A549 (cell line): Measurements from ENCODE around the gene TAPBPL.

Experiments used
- BHLHE40 ChIP-seq: IDR thresholded peaks from 2 replicates; pipeline ENCODE4 v1.6.1; 2012; ENCODE audit warnings: low read depth, low read length, inconsistent platforms
- CEBPB ChIP-seq, 2 experiments: fragments of >200 bp in 1 of 2; sonication (Bioruptor Twin) in 1 of 2; formaldehyde crosslinking in 1 of 2; IDR thresholded peaks; 2 replicates each; pipeline ENCODE4 v1.6.1; 2012 to 2016
- EP300 ChIP-seq, 2 experiments: fragments of >200 bp; sonication (Bioruptor Twin); formaldehyde crosslinking; IDR thresholded peaks; 2 replicates in 1 of 2; 3 replicates in 1 of 2; pipeline ENCODE4 v1.6.1; 2016 to 2017
- JUN ChIP-seq, 2 experiments: fragments of >200 bp; sonication (Bioruptor Twin); formaldehyde crosslinking; IDR thresholded peaks; 2 replicates in 1 of 2; 3 replicates in 1 of 2; pipeline ENCODE4 v1.6.1; 2016 to 2017
- SREBF2 ChIP-seq: fragments of 450-650 bp; IDR thresholded peaks from 2 replicates; pipeline ENCODE4 v1.6.1; 2014; ENCODE audit warnings: mild to moderate bottlenecking, moderate library complexity
- TF ChIP-seq, protein P1 (sequence below): fragments of >200 bp; sonication (Bioruptor Twin); formaldehyde crosslinking; IDR thresholded peaks from 3 replicates; pipeline ENCODE4 v1.5.1; 2016
- TF ChIP-seq, protein P2 (sequence below): IDR thresholded peaks from 2 replicates; pipeline ENCODE4 v1.6.1; 2012

DNA sequence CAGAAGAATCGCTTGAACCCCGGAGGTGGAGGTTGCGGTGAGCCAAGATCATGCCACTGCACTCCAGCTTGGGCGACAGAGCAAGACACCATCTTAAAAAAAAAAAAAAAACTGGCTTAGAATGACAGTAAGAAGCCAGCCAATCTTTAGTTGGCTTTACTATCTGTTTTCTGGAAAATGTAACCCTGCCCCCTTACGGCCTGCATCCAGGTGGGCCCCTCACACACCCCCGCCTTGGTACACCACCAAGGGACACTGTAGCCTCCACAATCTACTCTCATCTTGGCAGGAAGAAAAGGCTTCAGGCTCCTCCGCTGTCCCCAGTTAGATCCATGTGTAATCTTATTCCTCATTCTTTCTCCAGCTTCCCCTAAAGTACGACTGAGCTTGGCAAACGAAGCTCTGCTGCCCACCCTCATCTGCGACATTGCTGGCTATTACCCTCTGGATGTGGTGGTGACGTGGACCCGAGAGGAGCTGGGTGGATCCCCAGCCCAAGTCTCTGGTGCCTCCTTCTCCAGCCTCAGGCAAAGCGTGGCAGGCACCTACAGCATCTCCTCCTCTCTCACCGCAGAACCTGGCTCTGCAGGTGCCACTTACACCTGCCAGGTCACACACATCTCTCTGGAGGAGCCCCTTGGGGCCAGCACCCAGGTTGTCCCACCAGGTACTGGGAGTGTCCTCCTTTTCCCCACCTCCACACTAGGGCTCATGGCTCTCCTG, 6.6 kb downstream of the TAPBPL start:
- TF ChIP-seq SREBF2 (no peak), EP300 (IDR thresholded peaks at IDR 0.05) (no peak), JUN (IDR thresholded peaks at IDR 0.05) (no peak), CEBPB (IDR thresholded peaks at IDR 0.05) (no peak), BHLHE40 (no peak)
- TF ChIP-seq, protein P1, sequence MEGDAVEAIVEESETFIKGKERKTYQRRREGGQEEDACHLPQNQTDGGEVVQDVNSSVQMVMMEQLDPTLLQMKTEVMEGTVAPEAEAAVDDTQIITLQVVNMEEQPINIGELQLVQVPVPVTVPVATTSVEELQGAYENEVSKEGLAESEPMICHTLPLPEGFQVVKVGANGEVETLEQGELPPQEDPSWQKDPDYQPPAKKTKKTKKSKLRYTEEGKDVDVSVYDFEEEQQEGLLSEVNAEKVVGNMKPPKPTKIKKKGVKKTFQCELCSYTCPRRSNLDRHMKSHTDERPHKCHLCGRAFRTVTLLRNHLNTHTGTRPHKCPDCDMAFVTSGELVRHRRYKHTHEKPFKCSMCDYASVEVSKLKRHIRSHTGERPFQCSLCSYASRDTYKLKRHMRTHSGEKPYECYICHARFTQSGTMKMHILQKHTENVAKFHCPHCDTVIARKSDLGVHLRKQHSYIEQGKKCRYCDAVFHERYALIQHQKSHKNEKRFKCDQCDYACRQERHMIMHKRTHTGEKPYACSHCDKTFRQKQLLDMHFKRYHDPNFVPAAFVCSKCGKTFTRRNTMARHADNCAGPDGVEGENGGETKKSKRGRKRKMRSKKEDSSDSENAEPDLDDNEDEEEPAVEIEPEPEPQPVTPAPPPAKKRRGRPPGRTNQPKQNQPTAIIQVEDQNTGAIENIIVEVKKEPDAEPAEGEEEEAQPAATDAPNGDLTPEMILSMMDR: no peak
- TF ChIP-seq, protein P2, sequence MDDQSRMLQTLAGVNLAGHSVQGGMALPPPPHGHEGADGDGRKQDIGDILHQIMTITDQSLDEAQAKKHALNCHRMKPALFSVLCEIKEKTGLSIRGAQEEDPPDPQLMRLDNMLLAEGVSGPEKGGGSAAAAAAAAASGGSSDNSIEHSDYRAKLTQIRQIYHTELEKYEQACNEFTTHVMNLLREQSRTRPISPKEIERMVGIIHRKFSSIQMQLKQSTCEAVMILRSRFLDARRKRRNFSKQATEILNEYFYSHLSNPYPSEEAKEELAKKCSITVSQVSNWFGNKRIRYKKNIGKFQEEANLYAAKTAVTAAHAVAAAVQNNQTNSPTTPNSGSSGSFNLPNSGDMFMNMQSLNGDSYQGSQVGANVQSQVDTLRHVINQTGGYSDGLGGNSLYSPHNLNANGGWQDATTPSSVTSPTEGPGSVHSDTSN: no peak
